HUDEP-2 (cell line): ENCODE data around the gene SSBP3.

ENCODE experiments used
- DNase-seq, 76 experiments: peaks; one replicate each; lab custom pipeline; 2025; ENCODE audit not compliant: unreplicated experiment in 76 of 76; lab: John Stamatoyannopoulos, UW

Gene SSBP3

DNA sequence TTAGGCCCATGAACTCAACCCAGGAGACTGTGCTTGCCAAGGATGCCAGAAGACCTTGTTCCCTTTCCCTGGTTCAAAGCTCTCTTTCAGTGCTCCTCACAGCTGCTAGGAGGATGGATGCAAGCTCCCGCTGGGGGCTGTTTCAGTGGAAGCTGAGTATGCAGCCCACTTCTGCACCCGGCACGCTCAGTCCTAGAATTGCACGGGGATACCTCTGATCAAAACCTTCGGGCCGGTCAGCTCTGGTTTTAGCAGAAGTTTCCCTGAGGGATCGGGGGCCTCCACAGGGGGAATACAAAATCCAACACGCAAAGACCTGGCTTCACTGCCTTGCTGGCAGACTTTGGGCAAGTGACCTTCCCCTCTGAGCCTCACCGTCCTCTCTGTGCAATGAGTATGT, 4.2 kb upstream of the SSBP3 start:
- no peak for DNase-seq

DNA sequence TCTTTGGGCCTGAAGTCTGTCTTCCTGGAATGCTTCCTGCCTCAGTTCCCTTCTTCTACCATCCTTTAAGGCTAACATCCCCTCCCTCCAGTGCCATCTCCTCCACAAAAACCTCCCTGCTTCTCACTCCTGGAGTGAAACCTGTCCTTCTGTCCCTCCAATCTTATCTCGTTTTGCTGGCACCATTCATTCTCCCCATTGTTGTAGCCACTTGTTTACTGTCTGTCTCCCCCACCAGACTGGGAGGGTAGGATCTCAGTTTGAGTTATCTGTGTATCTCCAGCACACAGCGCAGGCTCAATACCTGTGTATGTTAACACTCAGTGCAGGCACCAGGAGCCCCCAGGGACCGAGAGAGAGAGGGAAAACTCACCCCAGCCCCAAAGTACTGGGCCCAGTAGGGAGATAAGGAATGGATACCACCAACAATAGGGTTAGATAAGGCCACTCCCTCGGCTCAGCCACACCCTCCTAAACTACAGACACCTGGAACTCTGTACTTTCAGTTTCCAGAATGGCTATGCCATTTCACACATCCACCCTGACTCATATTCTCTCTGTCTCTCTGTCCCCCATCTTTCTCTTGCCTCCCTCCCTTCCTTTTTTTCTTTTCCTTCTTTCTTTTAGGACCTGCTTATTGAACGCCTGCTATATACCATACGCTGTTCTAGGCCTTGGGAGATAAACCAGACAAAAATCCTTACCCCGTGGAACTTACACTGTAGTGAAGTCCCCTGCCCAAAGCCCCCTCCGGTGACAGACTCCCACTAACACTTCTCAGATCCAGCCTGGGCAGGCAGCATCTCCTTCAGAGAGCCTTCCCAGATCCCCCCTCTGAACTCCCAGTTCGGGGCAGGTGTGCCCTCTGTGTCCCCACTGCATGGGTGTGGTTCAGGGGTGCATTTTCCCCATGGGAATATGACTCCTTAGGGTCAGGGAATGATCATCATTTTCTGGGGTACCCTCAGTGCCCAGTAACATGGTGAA, 3.3 kb upstream of the SSBP3 start:
- DNase-seq = peak in 42 of 76 experiments; percentile 4 to 70 (median 32)

GRCh38 chr1:54408147-54409066, 2.2 kb upstream of the SSBP3 start:
- peak in 28 of 76 experiments; percentile 6 to 57 (median 27) for DNase-seq

DNA sequence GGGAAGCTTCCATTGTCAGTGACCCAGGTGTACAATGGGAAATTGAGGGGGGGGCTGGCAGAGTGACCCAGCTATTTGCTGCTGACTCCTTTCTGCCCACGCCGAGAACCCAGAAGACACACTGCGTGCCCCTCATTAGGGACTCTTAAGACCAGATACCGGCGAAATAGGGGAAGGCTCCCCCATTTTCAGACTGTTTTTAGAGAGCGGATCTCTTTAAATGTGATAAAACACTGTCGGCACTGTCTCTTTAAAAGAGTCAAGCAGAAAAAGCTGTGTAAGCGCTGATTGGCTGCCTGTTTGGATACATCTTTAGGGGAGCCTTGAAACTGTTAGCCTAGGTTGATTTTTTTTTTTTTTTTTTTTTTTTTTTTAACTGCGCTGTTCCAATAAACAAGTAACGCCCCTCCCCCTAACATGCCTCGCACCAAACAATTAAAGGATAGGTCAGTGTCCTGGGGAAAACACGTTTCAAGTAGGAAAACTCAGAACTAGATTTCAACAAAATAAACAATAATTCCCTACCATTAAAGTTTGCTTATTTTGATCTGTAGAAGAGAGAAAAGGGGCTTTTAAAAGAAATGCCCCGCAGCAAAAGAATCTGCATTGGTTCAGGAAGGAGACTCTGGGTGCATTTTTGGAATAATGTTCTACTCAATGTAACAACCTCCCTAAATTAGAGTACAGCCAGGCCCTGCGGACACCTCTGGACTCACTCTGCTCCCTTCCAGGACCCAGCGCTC, 1.4 kb upstream of the SSBP3 start:
- DNase-seq = peak in 67 of 76 experiments; percentile 6 to 91 (median 64)

DNA sequence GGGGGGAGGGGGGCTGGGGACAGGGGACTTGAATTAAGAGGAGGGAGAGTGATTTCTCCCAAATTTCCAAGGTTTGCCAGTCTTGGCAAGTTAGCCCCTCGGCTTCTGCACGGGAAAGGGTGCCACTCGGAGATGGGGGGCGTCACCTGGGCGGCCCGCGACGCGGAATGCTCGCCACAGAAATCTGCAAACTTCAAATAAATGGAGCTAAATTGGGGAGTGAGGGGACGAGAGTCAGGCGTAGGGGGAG, 885 bp upstream of the SSBP3 start:
- DNase-seq = peak in 3 of 76 experiments; percentile 26 to 53 (median 43)

- DNase-seq = peak in 1 of 76 experiments; percentile 40
These were observed 298 bp downstream of the SSBP3 start for GRCh38 chr1:54405898-54406293.

- peak in 8 of 76 experiments; percentile 11 to 26 (median 16) for DNase-seq
These were observed 976 bp downstream of the SSBP3 start for GRCh38 chr1:54404939-54405897.

DNA sequence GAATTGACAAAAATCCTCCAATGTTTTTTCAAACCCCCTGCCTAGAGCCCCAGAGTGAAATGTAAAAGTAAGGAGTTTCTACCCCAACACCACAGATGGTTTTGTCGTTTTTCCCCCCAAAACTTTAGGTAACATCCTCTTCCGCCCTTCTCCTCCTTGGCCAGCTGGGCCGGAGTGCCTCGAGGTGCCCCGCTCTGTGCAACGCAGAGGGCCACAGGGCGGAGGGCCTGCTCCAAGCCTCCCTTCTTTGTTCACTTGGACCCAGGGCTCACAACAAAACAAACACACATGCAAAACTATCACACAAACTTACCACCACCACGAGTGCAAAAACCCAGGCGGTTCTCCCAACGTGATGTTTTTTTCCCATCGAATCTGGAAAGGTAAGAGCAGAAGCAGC, 1.9 kb downstream of the SSBP3 start:
- no peak for DNase-seq

- no peak for DNase-seq
These were observed 2.4 kb downstream of the SSBP3 start for GRCh38 chr1:54403808-54404261.

DNA sequence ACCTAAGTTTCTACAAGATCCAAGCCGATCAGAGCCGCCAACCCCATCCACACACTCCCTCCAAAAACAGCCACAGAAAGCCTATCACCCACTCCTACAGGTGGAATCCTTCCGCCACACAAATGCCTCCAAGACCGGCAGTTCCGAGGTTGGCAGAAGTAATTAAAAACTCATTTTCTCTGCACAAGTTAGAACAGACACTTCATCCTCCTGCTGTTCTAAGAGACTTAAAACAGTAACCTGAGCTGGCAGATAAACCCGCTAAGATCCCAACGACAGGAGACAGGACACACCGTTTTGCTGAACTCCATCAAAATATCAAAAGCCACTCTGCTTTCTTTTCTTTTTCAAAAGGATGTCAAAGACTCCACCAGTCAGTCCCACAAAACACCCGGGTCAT, 2.8 kb downstream of the SSBP3 start:
- DNase-seq = no peak

- no peak for DNase-seq
These were observed 3.3 kb downstream of the SSBP3 start for GRCh38 chr1:54402896-54403295.

- DNase-seq = no peak
These were observed 4.4 kb downstream of the SSBP3 start for GRCh38 chr1:54401799-54402198.

GRCh38 chr1:54400329-54400728, 5.9 kb downstream of the SSBP3 start:
- no peak for DNase-seq

- DNase-seq = no peak
These were observed 6.4 kb downstream of the SSBP3 start for GRCh38 chr1:54399765-54400164.

GRCh38 chr1:54398963-54399528, 7.1 kb downstream of the SSBP3 start:
- peak in 17 of 76 experiments; percentile 2 to 63 (median 20) for DNase-seq

DNA sequence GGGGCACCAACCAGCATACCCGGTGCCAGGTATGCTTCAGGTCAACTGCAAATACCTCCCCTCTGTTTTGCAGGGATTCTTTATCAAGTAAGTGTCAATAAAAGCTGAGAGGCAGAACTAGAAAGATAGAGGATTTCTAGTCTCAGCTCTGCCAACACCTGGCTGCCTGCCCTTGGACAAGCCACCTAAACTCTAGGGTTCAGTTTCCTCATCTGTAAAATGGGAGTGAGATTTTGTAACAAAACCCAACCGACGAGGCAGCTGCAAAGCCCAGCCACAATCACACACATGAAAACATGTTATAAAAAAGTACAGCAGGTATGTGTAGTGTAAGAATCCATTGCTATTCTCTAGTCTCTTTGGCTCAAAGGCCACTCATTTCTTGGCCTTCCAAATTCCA, 8.2 kb downstream of the SSBP3 start:
- DNase-seq = no peak

DNA sequence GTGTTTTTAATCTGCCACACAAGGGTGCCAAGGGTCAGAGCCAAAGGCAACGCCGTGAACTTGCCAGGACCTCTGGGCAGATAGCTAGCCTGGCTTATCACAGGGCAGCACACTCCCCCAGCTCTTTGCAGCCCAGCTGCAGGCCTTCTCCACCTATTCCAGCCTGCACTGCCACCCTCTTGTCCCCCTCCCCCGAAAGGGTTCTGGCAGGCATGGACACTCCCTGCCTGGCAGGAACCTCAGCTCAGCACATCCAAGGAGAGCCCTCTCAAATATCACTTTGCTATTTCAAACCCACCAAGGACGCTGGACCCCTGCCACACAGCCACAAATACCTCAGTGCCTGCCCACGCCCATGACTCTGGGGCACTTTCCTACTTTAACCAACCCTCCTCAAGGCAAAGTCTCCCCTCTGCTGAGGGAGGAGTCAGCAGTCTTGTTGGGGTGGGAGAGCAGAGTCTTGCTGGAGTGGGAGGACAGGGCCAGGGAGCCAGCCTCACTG, 9.1 kb downstream of the SSBP3 start:
- peak in 75 of 76 experiments; percentile 42 to 94 (median 84) for DNase-seq

- peak in 44 of 76 experiments; percentile 9 to 81 (median 39) for DNase-seq
These were observed 9.8 kb downstream of the SSBP3 start for GRCh38 chr1:54396261-54396933.
